BJ (cell line): Measurements from ENCODE around the gene TRIM27. TPM values are rescaled to one million over a fixed set of nuclear protein-coding genes. Genes with fewer than 3 reads are reported as not detected.
"Not testable (repeated sequence)": the region's sequence is repeated elsewhere in the genome, so short reads cannot be mapped to it uniquely, and the experiment has no call there.

Experiments used
- CTCF ChIA-PET: fragments of 350-600 bp; formaldehyde crosslinking; extraction: SDS; loops from one replicate; lab custom pipeline; 2021; ENCODE audit warnings: antibody characterized with exemption, inconsistent platforms; lab: Yijun Ruan, JAX
- POLR2A ChIA-PET: fragments of 300-600 bp; sonication (Branson Sonifier 250); formaldehyde crosslinking; extraction: SDS; loops from one replicate; lab custom pipeline; 2021; ENCODE audit warnings: antibody characterized with exemption; lab: Charles Lee
- DNase-seq: peaks from one replicate; pipeline ENCODE4 v3.0.0-alpha.2; 2011; ENCODE audit warnings: low read depth
- H3K27me3 ChIP-seq: 2 replicates; pipeline ENCODE4 v1.6.0; 2011; ENCODE audit warnings: low read length; ENCODE audit not compliant: control insufficient read depth, insufficient read depth
- H3K36me3 ChIP-seq: 2 replicates; pipeline ENCODE4 v1.5.1; 2011; ENCODE audit warnings: low read length; ENCODE audit not compliant: control insufficient read depth, insufficient read depth
- H3K4me3 ChIP-seq: 2 replicates; pipeline ENCODE4 v1.5.1; 2011; ENCODE audit warnings: low read depth, mild to moderate bottlenecking, control low read depth, low read length
- polyA plus RNA-seq: library from polyadenylated mRNA; depleted of rRNA; stranded (reverse); fragments of >200 nt; gene quantifications from 2 replicates; pipeline ENCODE4 v1.2.3, GENCODE V29; 2011
- TF ChIP-seq, protein P1 (sequence below): IDR thresholded peaks from 2 replicates; pipeline ENCODE4 v1.5.1; 2011; ENCODE audit warnings: low read depth, mild to moderate bottlenecking, control low read depth, inconsistent platforms, low read length, moderate library complexity; ENCODE audit not compliant: insufficient read depth

The TRIM27 gene
- polyA plus RNA-seq, 1 experiment = 47.3 TPM

DNA sequence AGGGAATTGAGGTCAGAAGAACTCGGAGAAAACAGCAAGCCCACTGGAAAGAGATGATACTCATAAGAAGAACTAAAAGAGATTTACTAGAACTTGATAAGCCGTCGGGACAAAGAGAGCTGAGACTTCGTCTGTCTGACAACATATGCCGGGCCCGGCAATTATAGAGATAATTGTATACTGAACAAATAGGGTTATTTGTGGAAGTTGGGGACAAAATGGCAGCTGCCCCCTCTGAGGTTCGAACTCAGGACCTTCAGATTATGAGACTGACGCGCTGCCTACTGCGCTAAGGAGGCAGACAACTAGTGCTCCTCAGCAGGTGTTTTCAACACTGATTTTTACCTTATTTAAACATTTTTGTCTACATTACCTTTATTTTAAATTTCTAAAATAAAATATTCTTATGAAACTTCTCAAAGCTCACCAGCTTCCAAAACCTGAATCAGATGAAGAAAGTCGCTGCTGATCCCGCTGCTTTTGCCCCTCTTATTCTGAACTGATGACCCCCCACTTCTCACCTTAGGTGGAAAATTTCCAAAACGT lies 29.3 kb upstream of the TRIM27 start:
- POLR2A ChIA-PET = no interaction called here

DNA sequence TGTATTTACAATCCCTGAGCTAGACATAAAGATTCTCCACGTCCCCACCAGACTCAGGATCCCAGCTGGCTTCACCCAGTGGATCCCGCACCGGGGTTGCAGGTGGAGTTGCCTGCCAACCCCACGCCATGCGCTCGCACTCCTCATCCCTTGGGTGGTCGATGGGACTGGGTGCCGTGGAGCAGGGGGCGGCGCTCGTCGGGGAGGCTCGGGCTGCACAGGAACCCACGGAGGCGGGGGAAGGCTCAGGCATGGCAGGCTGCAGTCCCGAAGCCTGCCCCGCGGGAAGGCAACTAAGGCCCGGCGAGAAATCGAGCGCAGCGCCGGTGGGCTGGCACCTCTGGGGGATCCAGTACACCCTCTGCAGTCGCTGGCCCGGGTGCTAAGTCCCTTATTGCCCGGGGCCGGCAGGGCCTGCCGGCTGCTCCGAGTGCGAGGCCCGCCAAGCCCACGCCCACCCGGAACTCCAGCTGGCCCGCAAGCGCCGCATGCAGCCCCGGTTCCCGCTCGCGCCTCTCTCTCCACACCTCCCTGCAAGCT lies 25.9 kb upstream of the TRIM27 start:
- POLR2A ChIA-PET, CTCF ChIA-PET: not testable (repeated sequence)

More for the DNA sequence above, 29.3 kb upstream of the TRIM27 start:
- TF ChIP-seq, protein P1, sequence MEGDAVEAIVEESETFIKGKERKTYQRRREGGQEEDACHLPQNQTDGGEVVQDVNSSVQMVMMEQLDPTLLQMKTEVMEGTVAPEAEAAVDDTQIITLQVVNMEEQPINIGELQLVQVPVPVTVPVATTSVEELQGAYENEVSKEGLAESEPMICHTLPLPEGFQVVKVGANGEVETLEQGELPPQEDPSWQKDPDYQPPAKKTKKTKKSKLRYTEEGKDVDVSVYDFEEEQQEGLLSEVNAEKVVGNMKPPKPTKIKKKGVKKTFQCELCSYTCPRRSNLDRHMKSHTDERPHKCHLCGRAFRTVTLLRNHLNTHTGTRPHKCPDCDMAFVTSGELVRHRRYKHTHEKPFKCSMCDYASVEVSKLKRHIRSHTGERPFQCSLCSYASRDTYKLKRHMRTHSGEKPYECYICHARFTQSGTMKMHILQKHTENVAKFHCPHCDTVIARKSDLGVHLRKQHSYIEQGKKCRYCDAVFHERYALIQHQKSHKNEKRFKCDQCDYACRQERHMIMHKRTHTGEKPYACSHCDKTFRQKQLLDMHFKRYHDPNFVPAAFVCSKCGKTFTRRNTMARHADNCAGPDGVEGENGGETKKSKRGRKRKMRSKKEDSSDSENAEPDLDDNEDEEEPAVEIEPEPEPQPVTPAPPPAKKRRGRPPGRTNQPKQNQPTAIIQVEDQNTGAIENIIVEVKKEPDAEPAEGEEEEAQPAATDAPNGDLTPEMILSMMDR = no peak
- Histone ChIP-seq H3K36me3 (no peaks in the 10 kb centered on the region), H3K4me3 (peak overlapping the region; percentile 47), H3K27me3 (no peaks in the 10 kb centered on the region)
- CTCF ChIA-PET = no interaction called here
- no peak for DNase-seq

DNA sequence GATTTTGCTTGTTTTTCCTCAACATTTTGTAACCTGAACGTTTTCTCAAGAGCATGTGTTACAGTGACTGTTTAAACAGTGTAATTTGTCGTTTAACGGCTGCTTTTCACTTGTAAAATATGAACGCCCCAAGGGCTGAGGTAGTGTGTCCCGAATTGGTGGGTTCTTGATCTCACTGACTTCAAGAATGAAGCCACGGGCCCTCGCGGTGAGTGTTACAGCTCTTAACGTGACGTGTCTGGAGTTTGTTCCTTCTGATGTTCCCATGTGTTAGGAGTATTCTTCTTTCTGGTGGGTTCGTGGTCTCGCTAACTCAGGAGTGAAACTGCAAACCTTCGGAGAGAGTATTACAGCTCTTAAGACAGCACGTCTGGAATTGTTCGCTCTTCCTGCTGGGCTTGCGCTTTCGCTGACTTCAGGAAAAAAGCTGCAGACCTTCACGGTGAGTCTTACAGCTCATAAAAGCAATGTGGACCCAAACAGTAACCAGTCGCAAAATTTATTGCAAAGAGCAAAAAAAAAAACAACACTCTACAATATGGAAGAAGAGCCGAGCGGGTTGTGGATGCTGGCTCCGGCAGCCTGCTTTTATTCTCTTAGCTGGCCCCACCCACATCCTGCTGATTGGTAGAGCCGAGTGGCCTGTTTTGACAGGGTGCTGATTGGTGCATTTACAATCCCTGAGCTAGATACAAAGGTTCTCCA lies 25.1 kb upstream of the TRIM27 start:
- H3K27me3 ChIP-seq = no peaks in the 10 kb centered on the region
- ChIA-PET CTCF (no interaction called here), POLR2A (interaction anchor here (0.6 kb wide), 2 partner anchors 9 to 1396 kb away, joined by 3 to 6 read pairs; no protein-coding TSS in a partner anchor)
- H3K36me3 ChIP-seq = no peaks in the 10 kb centered on the region
- TF ChIP-seq, protein P1 = no peak
- H3K4me3 ChIP-seq = peak overlapping the region; percentile 2
- DNase-seq = no peak

More for the DNA sequence above, 25.9 kb upstream of the TRIM27 start:
- H3K36me3 ChIP-seq, H3K27me3 ChIP-seq, H3K4me3 ChIP-seq, DNase-seq: not testable (repeated sequence)

DNA sequence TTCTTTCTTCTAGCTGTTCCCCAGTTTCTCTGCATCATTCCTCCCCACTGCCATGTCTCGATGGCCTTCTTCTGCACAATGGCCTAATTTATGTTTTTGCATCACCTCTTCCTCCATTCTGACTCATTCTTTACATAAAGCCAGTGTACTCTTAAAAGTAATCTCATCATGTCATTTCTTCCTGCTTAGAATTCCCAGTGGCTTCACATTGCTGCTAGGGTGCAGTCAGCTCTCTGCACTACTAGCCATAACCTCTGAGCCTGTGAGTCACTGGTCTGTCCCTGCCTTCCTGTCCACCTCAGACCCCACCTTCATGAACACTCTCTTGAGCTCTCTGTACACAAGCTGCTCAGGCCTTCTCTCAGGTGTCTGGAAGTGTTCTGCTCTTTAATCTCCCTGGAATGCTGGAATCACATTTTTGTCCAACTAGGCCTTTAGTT lies 24.1 kb upstream of the TRIM27 start:
- Histone ChIP-seq H3K36me3 (no peaks in the 10 kb centered on the region), H3K4me3 (no peak overlapping the region), H3K27me3 (no peaks in the 10 kb centered on the region)
- TF ChIP-seq, protein P1 = no peak
- DNase-seq = no peak
- CTCF ChIA-PET = interaction anchor here (0.5 kb wide), 1 partner anchor 157 kb away, joined by 3 read pairs; no protein-coding TSS in a partner anchor
- POLR2A ChIA-PET = no interaction called here

DNA sequence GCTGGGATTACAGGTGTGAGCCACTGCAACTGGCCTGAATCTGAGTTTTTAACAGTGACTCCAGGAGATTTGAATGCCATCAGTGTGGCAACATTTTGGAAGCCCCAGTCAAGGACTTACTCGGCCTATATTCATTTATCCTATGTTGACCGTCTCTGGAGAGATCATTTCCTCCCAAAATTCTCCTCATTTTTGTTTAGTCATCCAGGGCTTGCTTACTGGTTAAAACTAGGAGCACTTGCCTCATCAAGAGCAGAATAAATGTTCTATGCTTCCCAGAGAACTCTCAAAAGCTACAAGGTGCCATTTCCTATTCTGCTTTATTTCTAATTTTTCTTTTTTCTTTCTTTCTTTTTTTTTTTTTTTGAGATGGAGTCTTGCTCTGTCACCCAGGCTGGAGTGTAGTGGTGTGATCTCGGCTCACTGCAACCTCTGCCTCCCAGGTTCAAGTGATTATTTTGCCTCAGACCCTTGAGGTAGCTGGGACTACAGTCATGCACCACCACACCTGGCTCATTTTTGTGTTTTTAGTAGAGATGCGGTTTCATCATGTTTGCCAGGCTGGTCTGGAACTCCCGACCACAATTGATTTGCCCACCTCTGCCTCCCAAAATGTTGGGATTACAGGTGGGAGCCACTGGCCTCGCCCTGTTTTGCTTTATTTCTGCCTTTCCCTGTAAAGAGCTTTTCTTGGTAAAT lies 23.4 kb upstream of the TRIM27 start:
- TF ChIP-seq, protein P1 = no peak
- POLR2A ChIA-PET = no interaction called here
- CTCF ChIA-PET = no interaction called here
- H3K4me3 ChIP-seq = no peak overlapping the region
- no peaks in the 10 kb centered on the region for H3K36me3 ChIP-seq
- DNase-seq = no peak
- H3K27me3 ChIP-seq = no peaks in the 10 kb centered on the region
